Measurements from ENCODE around the gene OGG1. TPM values are rescaled to one million over a fixed set of nuclear protein-coding genes. Genes with fewer than 3 reads are reported as not detected.

OGG1 gene
- total and polyA plus RNA-seq, 9 of the 15 experiments (the other 6 are each of a cell fraction or from before 2014, with no cell fraction given) = 6.6 to 33.0 (median 24.4) TPM

GRCh38 chr3:9730657-9731205 lies 19.0 kb upstream of the OGG1 start (continued):
- TF ChIP-seq ZBTB2 (IDR thresholded peaks at IDR 0.05) (0 out of 2 replicates have a peak, but pooled peaks have one; percentile 16), ZNF316 (IDR thresholded peaks at IDR 0.05) (0 out of 2 replicates have a peak, but pooled peaks have one; percentile 8), DMBX1 (CRISPR knock-in tag; IDR thresholded peaks at IDR 0.05; ENCODE audit: borderline replicate concordance) (no peak), LEF1 (IDR thresholded peaks at IDR 0.05) (no peak), MAFF (IDR thresholded peaks at IDR 0.05; ENCODE audit: low read length) (no peak), NCOA1 (IDR thresholded peaks at IDR 0.05; ENCODE audit: low read depth) (peak; percentile 51; the same call in 1 of the 2 replicates)
- TF ChIP-seq, protein P1, sequence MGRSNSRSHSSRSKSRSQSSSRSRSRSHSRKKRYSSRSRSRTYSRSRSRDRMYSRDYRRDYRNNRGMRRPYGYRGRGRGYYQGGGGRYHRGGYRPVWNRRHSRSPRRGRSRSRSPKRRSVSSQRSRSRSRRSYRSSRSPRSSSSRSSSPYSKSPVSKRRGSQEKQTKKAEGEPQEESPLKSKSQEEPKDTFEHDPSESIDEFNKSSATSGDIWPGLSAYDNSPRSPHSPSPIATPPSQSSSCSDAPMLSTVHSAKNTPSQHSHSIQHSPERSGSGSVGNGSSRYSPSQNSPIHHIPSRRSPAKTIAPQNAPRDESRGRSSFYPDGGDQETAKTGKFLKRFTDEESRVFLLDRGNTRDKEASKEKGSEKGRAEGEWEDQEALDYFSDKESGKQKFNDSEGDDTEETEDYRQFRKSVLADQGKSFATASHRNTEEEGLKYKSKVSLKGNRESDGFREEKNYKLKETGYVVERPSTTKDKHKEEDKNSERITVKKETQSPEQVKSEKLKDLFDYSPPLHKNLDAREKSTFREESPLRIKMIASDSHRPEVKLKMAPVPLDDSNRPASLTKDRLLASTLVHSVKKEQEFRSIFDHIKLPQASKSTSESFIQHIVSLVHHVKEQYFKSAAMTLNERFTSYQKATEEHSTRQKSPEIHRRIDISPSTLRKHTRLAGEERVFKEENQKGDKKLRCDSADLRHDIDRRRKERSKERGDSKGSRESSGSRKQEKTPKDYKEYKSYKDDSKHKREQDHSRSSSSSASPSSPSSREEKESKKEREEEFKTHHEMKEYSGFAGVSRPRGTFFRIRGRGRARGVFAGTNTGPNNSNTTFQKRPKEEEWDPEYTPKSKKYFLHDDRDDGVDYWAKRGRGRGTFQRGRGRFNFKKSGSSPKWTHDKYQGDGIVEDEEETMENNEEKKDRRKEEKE (IDR thresholded peaks at IDR 0.05; ENCODE audit: borderline replicate concordance in 1 of 2, control insufficient read depth in 1 of 2, low read depth in 2 of 2, low read length in 1 of 2) = peak in 1 of 2 experiments; percentile 72; a peak in 1 of 4 replicates
